Prostate gland (tissue), 2 donors: ENCODE measurements around the gene PEX3. TPM values are rescaled to one million over a fixed set of nuclear protein-coding genes. Genes with fewer than 3 reads are reported as not detected.

Experiments used
- DNase-seq: peaks from one replicate; pipeline ENCODE4 v3.0.0-alpha.2; 2019; ENCODE audit warnings: low spot score
- H3K27ac ChIP-seq, 2 donors: fragments of 200-600 bp; sonication (generic); 2 replicates each; pipeline ENCODE4 v1.5.1; 2017 to 2019
- H3K27me3 ChIP-seq: fragments of 200-600 bp; sonication (generic); replicated peaks from 2 replicates; pipeline ENCODE4 v1.5.1; 2019; ENCODE audit not compliant: insufficient read depth
- H3K36me3 ChIP-seq, 2 donors: fragments of 200-600 bp; sonication (generic); 1 replicate in 1 of 2; 2 replicates in 1 of 2; pipeline versions ENCODE4 v1.5.1 to v1.8.1; 2017 to 2019
- H3K4me1 ChIP-seq: fragments of 200-600 bp; sonication (generic); replicated peaks from 2 replicates; pipeline ENCODE4 v1.5.1; 2019
- H3K4me3 ChIP-seq, 2 donors: fragments of 200-600 bp; sonication (generic); 2 replicates each; pipeline ENCODE4 v1.5.1; 2017 to 2019
- H3K9me3 ChIP-seq: fragments of 200-600 bp; sonication (generic); 2 replicates; pipeline ENCODE4 v1.5.1; 2017
- CTCF ChIP-seq, 4 experiments: fragments of 200-600 bp in 2 of 4; fragments of 450-650 bp in 2 of 4; sonication (generic) in 2 of 4; IDR thresholded peaks; 1 replicate in 3 of 4; 2 replicates in 1 of 4; pipeline ENCODE4 v1.5.1; 2016 to 2019; ENCODE audit warnings: antibody characterized with exemption in 4 of 4, mild to moderate bottlenecking in 2 of 4, moderate library complexity in 2 of 4
- POLR2A ChIP-seq: fragments of 450-650 bp; IDR thresholded peaks from one replicate; pipeline ENCODE4 v1.6.1; 2016; ENCODE audit warnings: antibody characterized with exemption, mild to moderate bottlenecking
- POLR2AphosphoS5 ChIP-seq: sonication (generic); formaldehyde crosslinking; IDR thresholded peaks from one replicate; pipeline ENCODE4 v1.6.1; 2017; ENCODE audit warnings: antibody characterized with exemption
- WGBS: methylation state at CpG from one replicate; pipeline ENCODE4 v1.1.5; 2018; 5-methylcytosine and 5-hydroxymethylcytosine counted together
- intact Hi-C: fragments of 100-400 bp; cut with DNase I; formaldehyde crosslinking; loops from one replicate; pipeline ENCODE4 v1.14.2; 2022
- total RNA-seq, 2 donors: library from RNA; depleted of rRNA; stranded (reverse); fragments of >200 nt; gene quantifications; one replicate each; pipeline ENCODE4 v1.1.0, GENCODE V29; 2016

PEX3 gene
- total RNA-seq, 2 donors from 2014 or later, result 16.0 to 23.7 TPM

- intact Hi-C loops, result no loop called here
- H3K4me1 ChIP-seq, result peaks cover 3% of the 10 kb centered on the region
- no peaks in the 10 kb centered on the region for H3K27me3 ChIP-seq
- no peaks in the 10 kb centered on the region for H3K36me3 ChIP-seq
- H3K27ac ChIP-seq, result no peak overlapping the region
- WGBS, result 75% methylated on average over 6 of the region's 6 CpGs
- no peak for TF ChIP-seq CTCF (IDR thresholded peaks at IDR 0.05)
- no peak for TF ChIP-seq POLR2AphosphoS5
- TF ChIP-seq POLR2A, result no peak
- no peaks in the 10 kb centered on the region for H3K9me3 ChIP-seq
- peak overlapping the region in 1 of 2 donors; percentile 69 for H3K4me3 ChIP-seq
- DNase-seq, result no peak
These were observed 1.4 kb upstream of the PEX3 start for GRCh38 chr6:143449082-143449713.

- WGBS, result 6% methylated on average over 19 of the region's 19 CpGs
- Histone ChIP-seq H3K9me3 (no peaks in the 10 kb centered on the region), H3K36me3 (no peaks in the 10 kb centered on the region), H3K4me3 (peak overlapping the region; percentile 48 to 69), H3K27ac (peak overlapping the region; percentile 63 to 76), H3K4me1 (peaks cover 3% of the 10 kb centered on the region), H3K27me3 (no peaks in the 10 kb centered on the region)
- no peak for TF ChIP-seq POLR2AphosphoS5
- intact Hi-C loops, result no loop called here
- peak; percentile 17 for DNase-seq
These were observed 722 bp upstream of the PEX3 start for GRCh38 chr6:143449714-143450452.

- Histone ChIP-seq H3K27ac (peak overlapping the region in 1 of 2 donors; percentile 76), H3K9me3 (no peaks in the 10 kb centered on the region), H3K27me3 (no peaks in the 10 kb centered on the region), H3K4me1 (peaks cover 3% of the 10 kb centered on the region), H3K36me3 (no peaks in the 10 kb centered on the region), H3K4me3 (peak overlapping the region; percentile 48 to 69)
- intact Hi-C loops, result no loop called here
- DNase-seq, result no peak
- 31% methylated on average over 4 of the region's 4 CpGs for WGBS
- TF ChIP-seq POLR2A (no peak), CTCF (IDR thresholded peaks at IDR 0.05) (no peak), POLR2AphosphoS5 (no peak)
These were observed 926 bp downstream of the PEX3 start for GRCh38 chr6:143451531-143451930.

GRCh38 chr6:143457563-143458359, 7.2 kb downstream of the PEX3 start:
- Histone ChIP-seq H3K27ac (peak overlapping the region; percentile 66 to 71), H3K4me3 (peak overlapping the region in 1 of 2 donors; percentile 0), H3K36me3 (no peaks in the 10 kb centered on the region), H3K4me1 (no peaks in the 10 kb centered on the region), H3K9me3 (no peaks in the 10 kb centered on the region), H3K27me3 (no peaks in the 10 kb centered on the region)
- TF ChIP-seq POLR2AphosphoS5, result peak; percentile 60
- TF ChIP-seq POLR2A, result no peak
- TF ChIP-seq CTCF (IDR thresholded peaks at IDR 0.05), result no peak
- 49% methylated on average over 2 of the region's 2 CpGs for WGBS
- intact Hi-C loops, result no loop called here
- DNase-seq, result no peak

- Histone ChIP-seq H3K9me3 (no peaks in the 10 kb centered on the region), H3K36me3 (no peaks in the 10 kb centered on the region), H3K4me3 (no peak overlapping the region), H3K27ac (no peak overlapping the region), H3K4me1 (no peaks in the 10 kb centered on the region), H3K27me3 (no peaks in the 10 kb centered on the region)
- intact Hi-C loops, result no loop called here
- TF ChIP-seq POLR2A, result no peak
- TF ChIP-seq CTCF (IDR thresholded peaks at IDR 0.05), result no peak
- no peak for TF ChIP-seq POLR2AphosphoS5
- no peak for DNase-seq
- WGBS, result 94% methylated on average over 2 of the region's 2 CpGs
These were observed 14.9 kb downstream of the PEX3 start for GRCh38 chr6:143465546-143465945.
